Measurements from ENCODE around the gene MYH9. TPM values are rescaled to one million over a fixed set of nuclear protein-coding genes. Genes with fewer than 3 reads are reported as not detected.
"Not testable (repeated sequence)": the region's sequence is repeated elsewhere in the genome, so short reads cannot be mapped to it uniquely, and the experiment has no call there.

Gene MYH9
- 117 and 149 TPM in 2 replicates for total RNA-seq (2014; rRNA removed; shearing (Covaris generic))

DNA sequence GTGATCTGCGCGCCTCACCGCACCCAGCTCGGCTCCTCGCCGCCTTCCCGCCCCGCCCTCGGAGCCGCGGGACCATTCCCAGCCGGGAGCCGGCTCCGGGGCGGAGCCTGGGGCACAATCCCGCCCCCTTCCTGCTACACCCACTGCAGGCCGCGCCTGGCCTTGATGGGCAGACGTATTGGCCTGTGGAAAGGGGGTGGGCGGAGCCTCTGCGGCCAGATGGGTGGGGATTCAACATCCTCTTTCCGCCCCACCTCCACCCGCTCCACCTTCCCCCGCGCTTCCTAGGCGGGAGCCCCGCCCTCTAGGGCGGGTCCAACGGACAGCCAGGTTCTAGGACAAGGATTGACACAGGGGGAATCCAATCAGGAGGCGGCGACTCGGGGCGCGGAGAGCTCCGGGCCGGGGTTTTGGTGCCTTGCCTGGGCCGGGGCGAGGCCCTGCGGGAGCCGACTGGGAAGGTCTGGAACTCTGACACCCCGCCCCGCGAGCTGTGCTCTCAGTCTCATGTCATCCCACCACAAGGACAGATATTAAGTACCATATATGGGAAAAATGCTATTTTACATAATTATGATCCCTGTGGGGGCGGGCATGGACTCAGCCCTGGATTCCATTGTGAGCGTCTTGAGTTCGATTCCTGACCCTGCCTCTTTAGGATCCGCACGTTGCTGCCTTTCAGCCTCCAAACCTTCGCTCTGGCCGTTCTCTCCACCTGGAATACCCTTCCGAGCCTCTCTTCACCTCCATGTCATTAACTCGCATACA is at the start of gene MYH9:
Gene MYH9 (minus strand): TSS at position 9 of the 768 bp plus-strand sequence. CDS start 38,731 bp downstream, outside the sequence.
- Histone ChIP-seq H3K27me3 (ENCODE audit: control insufficient read depth, insufficient read depth, low read length) (no peaks in the 10 kb centered on the region), H3K4me3 (ENCODE audit: insufficient read depth, low read depth, low read length) (peak within 1 kb of the TSS; percentile 94), H3K36me3 (replicated peaks; ENCODE audit: control insufficient read depth, insufficient read depth, low read length) (no peaks in the 10 kb centered on the region; the same call in 1 of the 2 replicates)
- peak; percentile 99 for DNase-seq

DNA sequence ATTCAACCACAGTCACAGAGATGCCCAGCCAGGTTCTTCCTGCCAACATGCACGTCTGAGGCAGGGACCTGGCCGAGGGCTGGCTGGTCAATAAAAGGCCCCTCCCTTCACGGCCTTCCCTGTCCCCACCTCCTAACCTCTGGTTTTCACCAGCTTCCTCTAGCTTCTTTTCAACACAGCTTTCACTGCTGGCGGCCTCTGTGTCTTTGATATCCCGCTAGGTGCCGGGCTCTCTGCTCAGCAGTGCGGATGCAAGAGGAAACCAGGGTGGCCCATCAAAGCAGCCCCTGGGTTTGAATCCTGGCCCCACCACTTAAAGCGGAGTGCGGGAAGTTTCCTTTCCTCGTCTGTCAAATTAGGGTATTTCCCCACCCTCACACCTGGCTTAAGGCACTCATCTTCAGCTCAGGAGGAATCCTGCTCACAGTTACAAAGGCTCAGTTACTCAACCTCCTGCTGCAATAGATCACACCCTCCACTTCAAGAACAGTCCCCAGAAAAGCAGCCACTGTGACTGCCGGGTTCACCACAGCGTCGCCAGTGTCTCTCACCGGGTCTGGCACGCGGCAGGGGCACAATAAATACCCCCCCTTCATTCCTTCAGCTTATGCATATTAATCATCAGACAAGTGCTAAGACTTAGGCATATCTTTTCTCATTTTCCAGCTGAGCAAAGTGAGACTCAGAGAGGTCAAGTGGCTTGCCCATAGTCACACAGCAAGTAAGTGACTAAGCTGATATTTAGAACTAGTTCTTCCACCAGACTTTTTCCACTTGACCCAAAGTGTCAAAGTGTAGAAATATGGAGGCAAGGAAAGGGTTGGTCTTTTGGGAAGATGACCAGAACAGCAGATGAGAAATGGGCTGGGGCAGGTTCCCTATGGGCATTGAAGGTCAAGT is 48.0 kb upstream of the MYH9 start:
- no peak overlapping the region for H3K4me3 ChIP-seq (ENCODE audit: insufficient read depth, low read depth, low read length)
- peak; percentile 79 for DNase-seq
- no peaks in the 10 kb centered on the region for H3K27me3 ChIP-seq (ENCODE audit: control insufficient read depth, insufficient read depth, low read length)
- no peaks in the 10 kb centered on the region for H3K36me3 ChIP-seq (replicated peaks; ENCODE audit: control insufficient read depth, insufficient read depth, low read length)

DNA sequence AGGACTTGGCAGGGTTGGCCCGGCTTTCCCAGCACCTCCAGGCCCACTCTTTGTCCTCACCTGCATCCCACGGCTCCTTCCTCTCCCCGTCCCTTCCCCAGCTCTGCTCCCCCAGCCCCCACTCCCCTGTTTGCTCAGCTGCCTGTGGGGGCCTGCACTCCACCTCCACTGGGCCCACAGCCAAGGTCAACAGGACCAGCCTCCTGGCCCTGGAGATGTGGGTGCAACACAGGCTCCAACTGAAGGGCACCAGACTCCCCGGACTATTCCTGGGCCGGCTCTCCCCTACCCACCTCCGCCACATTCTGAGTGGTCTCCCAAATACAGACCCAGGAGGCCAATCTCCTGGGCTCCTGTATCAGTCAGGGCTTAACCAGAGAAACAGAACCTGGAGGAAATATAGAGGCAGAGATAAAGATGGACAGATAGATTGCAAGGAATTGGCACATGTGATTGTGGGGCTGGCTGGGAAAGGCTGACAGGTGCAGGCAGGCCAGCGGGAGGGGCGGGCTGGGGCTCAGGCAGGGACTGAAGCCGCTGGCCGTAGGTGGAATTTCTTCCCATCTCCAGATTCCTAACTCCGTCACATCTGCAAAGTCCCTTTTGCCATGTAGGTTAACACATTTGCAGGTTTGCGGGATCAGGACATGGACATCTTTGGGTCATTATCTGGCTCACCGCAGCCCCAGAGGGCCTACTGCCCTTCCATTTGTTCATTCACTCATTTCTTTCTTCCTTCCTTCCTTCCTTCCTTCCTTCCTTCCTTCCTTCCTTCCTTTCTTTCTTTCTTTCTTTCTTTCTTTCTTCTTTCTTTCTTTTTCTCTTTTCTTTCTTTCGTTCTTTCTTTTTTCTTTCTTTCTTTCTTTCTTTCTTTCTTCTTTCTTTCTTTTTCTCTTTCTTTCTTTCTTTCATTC is 45.8 kb upstream of the MYH9 start:
- Histone ChIP-seq H3K36me3 (replicated peaks; ENCODE audit: control insufficient read depth, insufficient read depth, low read length) (no peaks in the 10 kb centered on the region), H3K27me3 (ENCODE audit: control insufficient read depth, insufficient read depth, low read length) (no peaks in the 10 kb centered on the region), H3K4me3 (ENCODE audit: insufficient read depth, low read depth, low read length) (no peak overlapping the region)
- DNase-seq: peak; percentile 75

DNA sequence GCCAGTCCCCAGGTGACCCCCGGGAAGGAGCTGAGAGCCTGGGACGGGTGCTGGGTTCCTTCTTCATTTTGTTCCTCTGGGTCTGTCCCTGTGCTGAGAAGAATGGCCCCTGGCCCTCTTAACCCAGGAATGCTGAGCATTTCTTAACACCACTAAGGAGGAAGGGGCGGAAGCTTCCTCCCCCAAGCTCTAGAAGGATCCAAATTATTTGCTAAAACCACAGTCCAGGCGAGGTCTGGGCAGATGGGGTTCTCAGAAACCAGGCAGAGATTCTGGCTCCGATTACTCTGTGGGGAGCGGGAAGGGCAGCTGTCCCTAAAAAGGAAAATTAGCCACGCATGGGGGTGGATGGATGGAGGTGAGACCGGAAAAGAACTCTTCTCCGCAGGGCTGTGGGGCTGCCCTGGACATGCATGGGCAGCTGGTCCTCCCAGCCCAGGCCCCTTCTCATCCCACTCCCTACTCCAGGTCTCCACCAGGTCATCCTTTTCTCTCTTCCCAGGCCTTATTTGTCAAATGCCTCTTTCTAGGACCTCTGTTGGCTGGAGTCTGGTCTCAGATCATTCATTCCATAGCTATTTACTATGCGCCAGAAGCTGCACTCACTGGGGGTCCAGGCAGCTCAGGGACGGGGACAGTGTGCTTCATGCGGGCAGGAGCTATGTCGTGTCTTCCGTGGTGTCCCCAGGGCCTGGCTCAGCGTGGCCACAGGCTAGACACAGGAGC is 45.0 kb upstream of the MYH9 start:
- no peaks in the 10 kb centered on the region for H3K36me3 ChIP-seq (replicated peaks; ENCODE audit: control insufficient read depth, insufficient read depth, low read length)
- no peak overlapping the region for H3K4me3 ChIP-seq (ENCODE audit: insufficient read depth, low read depth, low read length)
- peak; percentile 64 for DNase-seq
- H3K27me3 ChIP-seq (ENCODE audit: control insufficient read depth, insufficient read depth, low read length): no peaks in the 10 kb centered on the region

DNA sequence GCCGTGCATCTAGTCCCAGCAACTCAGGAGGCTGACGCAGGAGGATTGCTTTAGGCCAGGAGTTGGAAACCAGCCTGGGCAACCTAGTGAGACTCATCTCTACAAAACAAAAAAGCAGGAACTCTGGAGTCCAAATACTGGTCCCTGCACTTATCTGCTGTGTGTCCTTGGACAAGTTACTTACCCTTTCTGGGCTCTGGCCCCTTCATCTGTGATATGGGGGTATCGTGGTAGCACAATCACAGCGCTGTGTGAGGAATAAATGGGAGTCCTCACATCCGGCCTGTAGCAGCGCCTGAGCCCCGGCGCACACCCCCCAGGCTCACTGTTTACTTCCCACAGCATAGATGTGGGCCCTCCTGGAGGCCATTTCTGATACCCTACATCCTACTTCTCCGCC is 44.2 kb upstream of the MYH9 start:
- H3K27me3 ChIP-seq (ENCODE audit: control insufficient read depth, insufficient read depth, low read length): no peaks in the 10 kb centered on the region
- no peak for DNase-seq
- H3K36me3 ChIP-seq (replicated peaks; ENCODE audit: control insufficient read depth, insufficient read depth, low read length): no peaks in the 10 kb centered on the region

DNA sequence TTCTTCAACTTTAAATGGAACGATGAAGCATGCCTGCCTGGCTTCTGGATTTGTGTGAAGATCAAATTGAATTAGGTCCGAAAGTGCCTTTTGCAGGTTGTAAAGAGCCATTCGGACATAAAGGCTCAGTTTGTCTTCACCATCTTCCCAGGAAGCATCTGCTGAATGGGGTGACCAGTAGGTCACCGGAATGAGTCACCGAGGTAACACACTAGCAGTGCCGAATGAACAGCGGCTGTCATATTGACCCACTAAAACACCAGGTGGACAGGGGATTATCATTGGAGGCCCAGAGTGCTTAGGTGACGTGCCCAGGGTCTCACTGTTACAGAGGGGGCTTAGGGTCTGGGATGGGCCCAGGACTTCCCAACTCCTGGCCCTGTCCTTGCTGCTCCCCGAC is 43.1 kb upstream of the MYH9 start:
- DNase-seq: no peak
- H3K36me3 ChIP-seq (replicated peaks; ENCODE audit: control insufficient read depth, insufficient read depth, low read length): no peaks in the 10 kb centered on the region
- H3K4me3 ChIP-seq (ENCODE audit: insufficient read depth, low read depth, low read length): no peak overlapping the region
- no peaks in the 10 kb centered on the region for H3K27me3 ChIP-seq (ENCODE audit: control insufficient read depth, insufficient read depth, low read length)

More for the DNA sequence above, 44.2 kb upstream of the MYH9 start:
- H3K4me3 ChIP-seq (ENCODE audit: insufficient read depth, low read depth, low read length): no peak overlapping the region

DNA sequence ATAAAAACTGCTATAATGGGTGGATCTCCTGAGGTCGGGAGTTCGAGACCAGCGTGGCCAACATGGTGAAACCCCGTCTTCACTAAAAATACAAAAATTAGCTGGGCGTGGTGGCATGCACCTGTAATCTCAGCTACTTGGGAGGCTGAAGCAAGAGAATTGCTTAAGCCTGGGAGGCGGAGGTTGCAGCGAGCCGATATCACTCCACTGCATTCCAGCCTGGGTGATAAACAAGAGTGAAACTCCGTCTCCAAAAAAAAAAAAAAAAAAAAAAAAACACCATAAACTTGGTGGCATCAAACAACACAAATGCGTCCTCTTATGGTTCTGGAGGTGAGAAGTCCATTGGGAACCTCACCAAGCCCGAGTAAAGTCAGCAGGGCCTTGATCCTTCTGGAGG is 40.2 kb upstream of the MYH9 start:
- not testable (repeated sequence) for H3K27me3 ChIP-seq (ENCODE audit: control insufficient read depth, insufficient read depth, low read length); H3K36me3 ChIP-seq (replicated peaks; ENCODE audit: control insufficient read depth, insufficient read depth, low read length); H3K4me3 ChIP-seq (ENCODE audit: insufficient read depth, low read depth, low read length); DNase-seq

DNA sequence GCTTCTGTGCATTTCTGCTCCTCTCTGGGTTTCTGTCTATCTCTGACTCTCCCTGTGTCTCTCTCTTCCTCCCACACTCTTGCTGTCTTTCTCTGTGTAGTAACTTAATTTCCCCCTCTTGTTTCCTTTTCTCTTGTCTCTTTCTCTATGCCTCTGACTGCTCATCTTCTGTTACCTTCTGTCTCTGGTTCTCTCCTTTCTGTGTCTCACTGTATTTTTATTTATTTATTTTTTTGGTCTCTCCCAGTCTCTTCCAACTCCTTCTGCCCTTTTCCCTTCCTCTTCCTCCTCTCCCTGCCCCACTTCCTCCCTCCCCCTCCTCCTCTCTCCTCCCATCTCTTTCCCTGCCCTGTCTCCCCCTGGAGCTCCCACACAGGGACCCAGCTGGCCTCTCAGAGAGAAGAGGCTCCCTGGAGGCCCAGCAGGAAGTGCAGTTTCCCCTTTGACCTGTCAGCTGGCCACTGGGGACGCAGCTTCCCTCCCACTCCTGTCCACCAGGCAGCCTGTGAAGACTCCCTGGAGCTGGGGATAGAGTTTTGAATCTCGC is 38.3 kb upstream of the MYH9 start:
- Histone ChIP-seq H3K4me3 (ENCODE audit: insufficient read depth, low read depth, low read length) (no peak overlapping the region), H3K27me3 (ENCODE audit: control insufficient read depth, insufficient read depth, low read length) (no peaks in the 10 kb centered on the region), H3K36me3 (replicated peaks; ENCODE audit: control insufficient read depth, insufficient read depth, low read length) (no peaks in the 10 kb centered on the region)
- peak; percentile 43 for DNase-seq

DNA sequence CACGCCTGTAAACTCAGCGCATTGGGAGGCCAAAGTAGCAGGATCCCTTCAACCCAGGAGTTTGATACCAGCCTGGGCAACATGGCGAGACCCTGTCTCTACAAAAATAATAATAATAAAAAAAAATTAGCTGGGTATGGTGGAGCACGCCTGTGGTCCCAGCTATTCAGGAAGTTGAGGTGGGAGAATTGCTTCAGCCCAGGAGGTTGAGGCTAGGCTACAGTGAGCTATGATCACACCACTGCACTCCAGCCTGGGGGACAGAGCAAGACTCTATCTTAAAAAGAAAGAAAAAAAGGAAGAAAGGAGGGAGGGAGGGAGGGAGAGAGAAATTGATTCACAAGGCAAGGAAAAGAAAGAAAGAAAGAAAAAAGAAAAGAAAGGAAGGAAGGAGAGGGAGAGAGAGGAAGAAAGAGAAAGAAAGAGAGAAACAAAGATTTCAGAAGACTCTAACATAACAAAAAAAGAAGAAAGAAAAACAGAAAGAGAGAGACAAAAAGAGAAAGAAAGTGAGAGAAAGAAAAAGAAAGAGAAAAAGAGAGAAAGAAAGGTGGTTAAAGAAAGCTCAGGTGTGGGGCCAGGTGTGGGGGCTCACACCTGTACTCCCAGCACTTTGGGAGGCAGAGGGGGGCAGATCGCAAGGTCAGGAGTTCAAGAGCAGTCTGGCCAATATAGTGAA is 37.3 kb upstream of the MYH9 start:
- no peak overlapping the region for H3K4me3 ChIP-seq (ENCODE audit: insufficient read depth, low read depth, low read length)
- no peak for DNase-seq
- H3K27me3 ChIP-seq (ENCODE audit: control insufficient read depth, insufficient read depth, low read length): no peaks in the 10 kb centered on the region
- H3K36me3 ChIP-seq (replicated peaks; ENCODE audit: control insufficient read depth, insufficient read depth, low read length): no peaks in the 10 kb centered on the region

DNA sequence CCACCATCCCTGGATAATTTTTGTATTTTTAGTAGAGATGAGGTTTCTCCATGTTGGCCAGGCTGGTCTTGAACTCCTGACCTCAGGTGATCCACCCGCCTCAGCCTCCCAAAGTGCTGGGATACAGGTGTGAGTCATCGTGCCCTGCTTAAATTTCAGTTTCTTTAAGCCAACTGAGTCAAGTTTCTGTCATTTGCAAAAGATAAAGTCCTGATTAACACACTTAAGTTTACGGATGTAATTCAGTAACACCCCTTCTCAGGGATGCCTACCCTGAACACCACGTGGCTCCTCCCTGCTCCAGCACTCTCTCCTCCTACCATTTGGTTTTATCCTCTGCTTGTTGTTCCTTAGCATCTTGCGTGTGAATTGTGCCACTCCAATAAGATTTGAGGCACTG is 36.7 kb upstream of the MYH9 start:
- not testable (repeated sequence) for H3K36me3 ChIP-seq (replicated peaks; ENCODE audit: control insufficient read depth, insufficient read depth, low read length); H3K27me3 ChIP-seq (ENCODE audit: control insufficient read depth, insufficient read depth, low read length); H3K4me3 ChIP-seq (ENCODE audit: insufficient read depth, low read depth, low read length)
- peak; percentile 16 for DNase-seq

DNA sequence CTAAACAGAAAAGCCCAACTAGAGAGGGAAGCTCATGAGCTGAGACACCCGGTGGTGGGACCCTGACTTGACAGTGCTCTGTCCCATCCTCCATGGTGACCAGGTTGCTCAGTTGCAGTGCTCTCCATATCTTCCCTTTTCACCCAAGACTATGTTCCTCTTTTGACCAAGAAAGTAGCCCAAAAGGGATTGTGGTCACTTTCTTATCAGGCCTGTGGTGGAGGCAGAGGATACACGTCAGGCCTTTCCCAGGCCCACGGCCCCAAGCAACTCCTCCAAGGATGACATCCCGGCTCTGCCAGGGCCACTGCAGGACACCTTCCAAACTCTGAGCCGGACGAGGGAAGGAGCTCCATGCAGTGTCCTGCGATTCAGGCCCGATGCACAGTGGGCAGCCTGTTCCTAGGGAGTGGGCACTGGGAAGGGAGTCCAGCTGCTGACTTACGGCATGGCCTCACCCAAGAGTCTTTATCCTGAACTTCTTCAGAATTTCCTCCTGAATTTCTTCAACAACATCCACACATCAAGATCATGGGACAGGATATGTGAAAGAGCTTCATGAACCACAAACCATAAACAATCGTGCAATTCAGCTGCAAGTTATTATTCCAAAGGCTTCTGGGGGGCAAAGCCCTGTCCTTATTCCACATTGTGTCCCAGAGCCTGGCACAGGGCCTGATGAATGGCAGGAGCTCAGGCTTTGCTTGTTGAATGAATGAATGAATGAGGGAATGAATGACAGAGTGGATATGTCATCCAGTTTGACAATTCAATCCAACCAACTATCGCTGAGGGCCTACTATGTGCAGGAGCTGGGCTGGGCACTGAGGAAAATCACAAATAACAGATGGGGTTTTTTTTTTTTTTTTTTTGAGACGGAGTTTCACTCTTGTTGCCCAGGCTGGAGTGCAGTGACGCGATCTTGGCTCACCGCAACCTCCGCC is 36.0 kb upstream of the MYH9 start:
- Histone ChIP-seq H3K36me3 (replicated peaks; ENCODE audit: control insufficient read depth, insufficient read depth, low read length) (no peaks in the 10 kb centered on the region), H3K4me3 (ENCODE audit: insufficient read depth, low read depth, low read length) (no peak overlapping the region), H3K27me3 (ENCODE audit: control insufficient read depth, insufficient read depth, low read length) (no peaks in the 10 kb centered on the region)
- DNase-seq: peak; percentile 52

DNA sequence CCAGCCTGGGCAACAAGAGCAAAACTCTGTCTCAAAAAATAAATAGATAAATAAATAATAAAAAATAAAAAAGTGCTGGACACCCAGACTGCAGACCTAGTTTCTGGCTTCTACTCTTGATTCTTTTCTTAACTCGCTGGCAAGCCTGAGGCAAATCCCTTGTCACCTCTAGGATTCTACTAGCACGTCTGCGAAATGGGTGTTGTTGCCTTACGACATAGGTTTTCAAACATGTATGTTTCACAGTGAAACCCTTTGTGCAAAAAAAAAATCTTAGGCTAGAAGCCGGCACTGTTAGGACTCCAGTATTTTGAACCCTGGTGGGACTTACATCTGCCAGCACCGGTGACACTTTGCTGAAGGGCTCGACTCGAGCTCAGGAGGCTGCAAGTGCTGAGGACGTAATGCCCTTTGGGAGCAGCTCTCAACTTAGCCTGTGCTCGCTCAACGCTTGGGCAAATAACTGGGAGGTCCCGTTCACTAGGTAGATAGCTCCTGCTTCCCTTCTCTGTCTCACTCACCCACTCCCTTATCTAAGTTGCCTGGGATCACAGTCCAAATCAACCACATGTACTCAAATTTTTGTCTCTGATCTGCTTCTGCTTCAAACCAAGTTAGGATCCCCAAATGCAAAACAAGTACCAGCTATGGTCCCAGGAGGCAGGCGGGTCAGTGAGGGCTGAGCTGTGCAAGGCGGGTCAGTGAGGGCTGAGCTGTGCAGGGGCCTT is 34.7 kb upstream of the MYH9 start:
- no peaks in the 10 kb centered on the region for H3K27me3 ChIP-seq (ENCODE audit: control insufficient read depth, insufficient read depth, low read length)
- H3K36me3 ChIP-seq (replicated peaks; ENCODE audit: control insufficient read depth, insufficient read depth, low read length): no peaks in the 10 kb centered on the region
- H3K4me3 ChIP-seq (ENCODE audit: insufficient read depth, low read depth, low read length): no peak overlapping the region
- DNase-seq: peak; percentile 10
